Amniotic stem cell (primary cell): ENCODE data around the gene ARHGEF10L.
"Not testable (repeated sequence)": the region's sequence is repeated elsewhere in the genome, so short reads cannot be mapped to it uniquely, and the experiment has no call there.

Experiments
- DNase-seq: peaks from one replicate; lab custom pipeline; 2025; lab: John Stamatoyannopoulos, UW

ARHGEF10L gene

GRCh38 chr1:17743925-17744324 is 204.4 kb downstream of the ARHGEF10L start:
- no peak for DNase-seq

- DNase-seq = no peak
Measured at GRCh38 chr1:17744666-17745478, 205.4 kb downstream of the ARHGEF10L start.

GRCh38 chr1:17745479-17745955 is 206.0 kb downstream of the ARHGEF10L start:
- no peak for DNase-seq

- DNase-seq = not testable (repeated sequence)
Measured at GRCh38 chr1:17746281-17746680, 206.8 kb downstream of the ARHGEF10L start.

GRCh38 chr1:17746920-17747319 is 207.4 kb downstream of the ARHGEF10L start:
- no peak for DNase-seq
